Stimulated activated CD8-positive, alpha-beta memory T cell treated with anti-CD3 and anti-CD28 coated beads, Interleukin-15, amount 100 ng/mL, for 48 hours (primary cell): ENCODE measurements around the gene UBE2E3.
"Not testable (repeated sequence)": the region's sequence is repeated elsewhere in the genome, so short reads cannot be mapped to it uniquely, and the experiment has no call there.

Source experiments
- DNase-seq, 2 donors: peaks; one replicate each; pipeline ENCODE4 v3.0.0-alpha.2; 2020; ENCODE audit warnings: low read depth in 2 of 2

The UBE2E3 gene

DNA sequence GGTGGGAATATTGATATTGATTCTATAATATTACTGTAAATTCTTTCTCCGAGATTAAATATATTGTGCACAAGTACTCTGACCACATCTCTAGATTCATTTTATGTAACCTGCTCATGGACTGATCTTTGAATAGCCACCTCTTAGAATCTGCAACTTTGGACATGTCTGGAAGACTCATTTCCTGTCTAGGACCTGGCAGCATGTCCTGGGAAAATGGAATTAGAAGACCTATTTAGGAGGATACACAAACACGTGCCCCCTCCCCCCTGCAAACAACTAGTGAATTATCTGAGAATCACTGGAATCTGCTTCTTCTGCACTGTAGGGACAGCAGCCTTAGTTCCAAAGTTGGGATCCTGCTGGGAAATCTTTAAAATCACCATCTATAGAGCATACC lies 94.1 kb downstream of the UBE2E3 start:
- DNase-seq = no peak

DNA sequence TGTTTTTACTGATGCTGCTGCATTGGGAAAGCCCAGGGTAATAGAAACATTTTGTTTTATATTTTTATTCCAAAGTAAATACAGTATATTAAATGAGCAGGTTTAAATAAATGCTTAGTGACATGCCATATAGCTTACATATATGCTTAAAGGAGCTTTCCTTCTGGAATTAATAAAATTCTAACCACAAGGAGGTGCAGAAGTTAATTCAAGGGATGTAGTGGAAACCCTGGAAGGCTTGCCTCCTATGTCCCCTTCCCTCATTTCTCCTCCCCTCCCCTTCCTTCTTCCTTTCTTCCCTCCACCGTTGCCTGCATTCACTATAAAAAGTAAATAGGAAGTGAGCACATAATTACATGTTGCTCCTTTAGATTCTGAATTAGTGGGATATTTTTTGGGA lies 96.3 kb downstream of the UBE2E3 start:
- no peak for DNase-seq

DNA sequence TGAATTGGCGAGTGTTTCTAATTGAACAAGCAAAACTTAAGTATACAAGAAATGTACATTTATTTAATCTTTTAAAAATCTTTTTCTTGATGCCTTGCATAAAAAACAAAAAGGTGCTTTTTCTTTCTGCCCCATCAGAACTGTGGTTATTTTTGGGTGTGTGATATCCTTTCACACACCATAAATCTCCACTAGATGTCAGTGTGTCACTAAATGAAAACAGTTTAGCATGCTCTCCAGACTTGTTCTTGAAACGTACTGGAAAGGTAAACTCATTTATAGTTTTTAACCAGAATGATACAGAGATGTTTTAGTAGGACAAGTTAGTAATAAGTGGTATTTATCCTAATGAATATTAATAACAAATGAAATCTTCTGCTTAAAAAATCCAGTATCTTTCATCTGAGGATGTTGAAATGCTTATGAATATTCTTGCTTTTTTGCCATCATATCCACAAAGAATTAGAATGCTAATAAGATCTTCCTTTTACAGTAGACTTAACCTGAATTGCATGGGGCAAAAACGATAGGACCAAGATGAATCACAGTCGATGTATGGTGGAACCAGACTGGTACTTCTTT lies 96.8 kb downstream of the UBE2E3 start:
- no peak for DNase-seq

DNA sequence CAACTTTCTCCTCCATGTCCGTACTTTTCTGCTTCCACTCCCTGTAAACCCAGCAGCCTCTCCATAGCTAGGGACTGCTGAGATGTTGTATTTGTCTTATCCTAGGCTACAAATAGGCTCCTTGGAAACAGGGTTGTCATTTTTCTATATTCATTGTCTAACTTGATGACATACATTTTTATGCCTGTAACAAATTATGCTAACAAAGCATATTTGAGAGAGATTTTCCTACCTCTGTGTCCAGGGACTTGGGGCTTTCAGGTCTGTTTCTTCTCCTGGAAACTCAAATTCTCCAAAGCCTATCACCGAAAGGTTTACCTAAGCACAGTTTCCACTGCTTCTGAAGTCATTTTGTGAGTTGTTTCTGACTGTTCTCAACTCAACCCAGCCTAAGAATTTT lies 102.7 kb downstream of the UBE2E3 start:
- no peak for DNase-seq

DNA sequence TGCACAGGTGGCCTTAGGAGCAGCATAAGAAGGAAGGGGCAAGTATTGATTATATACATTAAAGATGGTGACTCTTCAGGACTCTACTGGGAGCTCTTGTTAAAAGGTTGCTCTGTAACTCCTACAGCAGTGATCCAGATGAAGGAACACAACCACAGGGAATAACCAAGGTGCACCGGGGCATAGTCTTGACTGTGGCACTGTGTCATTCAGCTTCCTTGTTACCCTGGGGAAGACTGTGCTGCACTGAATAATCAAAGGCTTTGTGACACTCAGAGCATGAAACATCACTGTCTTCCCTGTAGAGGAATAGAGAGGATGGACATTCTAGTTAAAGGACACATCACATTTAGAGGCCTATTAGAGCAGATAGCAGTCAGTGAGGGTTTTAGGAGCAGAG lies 105.3 kb downstream of the UBE2E3 start:
- DNase-seq = no peak

DNA sequence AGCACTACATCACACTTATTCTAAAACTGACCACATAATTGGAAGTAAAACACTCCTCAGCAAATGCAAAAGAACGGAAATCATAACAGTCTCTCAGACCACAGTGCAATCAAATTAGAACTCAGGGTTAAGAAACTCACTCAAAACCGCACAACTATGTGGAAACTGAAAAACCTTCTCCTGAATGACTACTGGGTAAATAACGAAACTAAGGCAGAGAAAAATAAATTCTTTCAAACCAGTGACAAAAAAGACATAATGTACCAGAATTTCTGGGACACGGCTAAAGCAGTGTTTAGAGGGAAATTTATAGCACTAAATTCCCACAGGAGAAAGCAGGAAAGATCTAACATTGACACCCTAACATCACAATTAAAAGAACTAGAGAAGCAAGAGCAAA lies 111.5 kb downstream of the UBE2E3 start:
- DNase-seq = not testable (repeated sequence)

DNA sequence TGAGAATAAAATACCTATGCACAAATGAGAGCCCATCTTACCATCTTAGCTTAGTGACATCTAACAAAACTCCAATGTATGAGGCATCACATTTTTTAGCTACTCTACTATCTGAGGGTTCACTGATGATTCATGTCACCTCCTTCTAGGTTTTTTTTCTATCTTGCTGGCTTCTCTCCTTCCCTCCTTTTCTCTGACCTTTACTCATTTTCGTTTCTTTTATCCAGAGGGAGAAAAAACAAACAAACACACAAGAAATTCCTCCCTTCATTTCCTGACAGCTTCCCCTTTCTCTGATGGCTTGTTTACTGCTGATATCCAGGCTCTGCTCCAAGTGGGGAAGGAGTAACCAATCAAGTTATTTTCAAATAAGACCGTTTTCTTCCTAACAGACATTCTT lies 115.1 kb downstream of the UBE2E3 start:
- no peak for DNase-seq

DNA sequence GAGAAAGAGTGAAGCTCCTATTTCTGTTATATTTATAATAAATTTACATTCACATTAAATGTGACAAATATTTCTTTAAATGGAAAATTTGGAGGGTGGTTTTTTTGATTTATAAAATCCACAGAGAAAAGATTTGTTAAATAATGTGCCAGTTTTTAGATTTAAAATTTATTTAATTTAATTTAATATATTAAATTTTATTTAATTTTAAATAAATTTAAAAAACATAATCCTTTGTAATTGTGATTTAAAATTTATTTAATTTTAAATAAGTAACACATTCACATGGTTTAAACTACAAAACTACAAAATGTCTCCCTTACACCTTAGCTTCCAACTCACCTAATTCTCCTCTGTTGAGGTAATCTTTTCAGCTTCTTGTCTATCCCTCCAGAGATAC lies 123.3 kb downstream of the UBE2E3 start:
- DNase-seq = no peak

DNA sequence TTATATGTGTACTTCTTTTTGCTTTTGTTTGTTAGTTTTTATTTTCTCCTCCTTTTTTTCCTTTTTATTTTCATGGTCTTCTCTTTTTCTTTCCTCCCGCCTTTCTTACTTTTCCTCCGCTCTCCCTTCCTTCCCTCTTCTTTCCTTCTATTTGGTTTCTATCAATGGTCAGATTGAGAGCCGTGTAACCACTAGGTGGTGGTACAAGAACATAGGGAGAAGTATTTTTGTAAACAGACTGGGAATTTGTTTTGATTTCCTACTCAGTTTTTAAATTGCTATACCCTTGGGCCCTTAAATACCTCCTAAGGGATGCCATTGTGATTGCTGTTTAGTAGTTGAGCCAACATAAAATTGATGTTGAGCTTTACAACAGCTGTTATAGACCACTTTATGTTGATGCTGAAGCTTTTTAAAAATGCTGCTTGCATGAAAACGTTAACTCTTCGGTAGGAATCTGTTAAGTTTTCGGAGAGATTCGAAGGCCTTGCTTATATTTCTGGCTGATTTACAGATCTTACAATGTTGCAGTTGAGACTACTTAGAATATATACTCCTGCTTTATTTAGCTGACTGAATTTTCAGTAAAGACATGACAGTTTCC lies 124.2 kb downstream of the UBE2E3 start:
- DNase-seq = no peak

DNA sequence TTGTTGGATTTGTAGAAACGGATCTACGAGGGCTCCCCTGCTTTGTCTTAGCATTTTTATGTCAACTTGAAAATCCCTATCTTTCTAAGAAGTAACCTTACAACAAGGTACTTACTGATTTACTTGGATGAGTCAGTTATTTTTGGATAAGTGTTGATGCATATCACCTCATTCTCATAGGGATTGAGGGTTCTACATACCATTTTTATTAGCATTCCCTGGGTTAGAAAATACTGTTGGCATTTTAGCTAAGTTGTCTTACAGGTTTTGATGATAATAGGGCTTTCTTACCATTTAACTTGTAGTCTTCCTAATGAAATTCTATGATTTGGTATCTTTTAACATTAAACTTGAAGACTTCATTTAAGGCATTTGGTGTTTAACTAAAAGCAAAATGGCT lies 125.2 kb downstream of the UBE2E3 start:
- DNase-seq = no peak

DNA sequence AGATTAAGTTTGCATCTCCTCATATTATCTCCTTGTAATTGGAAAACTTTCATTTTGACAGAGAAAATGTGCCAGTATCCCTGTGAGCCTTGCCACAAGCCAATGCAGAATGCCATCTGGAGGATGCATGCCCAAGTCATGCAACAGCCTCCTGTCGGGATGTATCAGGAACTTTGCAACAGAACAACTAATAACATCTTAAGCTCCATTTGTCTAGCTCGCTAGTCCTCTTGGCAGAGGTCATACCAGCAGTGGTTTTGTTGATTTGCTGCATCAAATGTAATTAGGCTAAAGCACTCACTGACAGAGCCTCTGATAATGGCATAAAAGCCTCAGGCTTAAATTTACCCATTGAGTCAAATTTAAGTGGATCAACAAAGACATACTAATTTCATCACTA lies 125.8 kb downstream of the UBE2E3 start:
- DNase-seq = no peak

DNA sequence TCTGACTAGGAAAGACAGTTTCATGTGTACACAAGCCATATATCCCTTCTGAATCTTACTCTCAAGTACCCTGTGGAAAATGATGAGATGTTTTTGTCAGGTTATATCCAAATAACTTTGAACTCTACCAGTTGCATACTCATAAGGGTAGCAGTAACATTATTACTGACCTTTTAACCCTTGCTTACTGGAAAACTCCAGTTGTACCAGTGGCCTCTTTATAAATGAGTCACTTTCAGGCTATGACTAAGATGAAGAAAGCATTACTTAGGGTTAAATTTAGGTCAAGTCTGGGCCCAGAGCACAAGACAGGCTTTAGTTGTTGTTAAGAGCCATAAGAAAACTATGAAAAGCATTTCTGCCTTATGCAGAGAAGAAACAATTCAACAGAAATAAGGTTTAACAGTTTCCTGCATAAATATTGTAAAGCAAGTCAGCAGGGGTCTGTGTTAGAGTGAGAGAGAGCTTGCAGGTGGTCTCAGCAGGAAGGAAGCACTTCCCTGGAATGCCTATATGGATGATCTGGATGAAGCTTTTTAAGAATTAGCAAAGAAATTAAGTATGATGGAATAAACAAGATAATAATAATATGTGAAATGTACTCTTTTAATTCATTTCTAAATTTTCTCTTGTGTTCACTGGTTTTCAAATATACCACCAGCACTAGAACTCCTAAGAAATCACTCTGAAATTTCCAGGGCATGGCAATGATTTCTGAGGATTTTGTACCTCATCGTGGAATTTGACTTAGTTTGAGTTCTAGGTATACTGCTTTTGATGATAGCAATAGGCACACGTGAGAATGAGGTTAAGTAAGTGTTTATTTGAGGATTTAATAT lies 126.6 kb downstream of the UBE2E3 start:
- DNase-seq = no peak

DNA sequence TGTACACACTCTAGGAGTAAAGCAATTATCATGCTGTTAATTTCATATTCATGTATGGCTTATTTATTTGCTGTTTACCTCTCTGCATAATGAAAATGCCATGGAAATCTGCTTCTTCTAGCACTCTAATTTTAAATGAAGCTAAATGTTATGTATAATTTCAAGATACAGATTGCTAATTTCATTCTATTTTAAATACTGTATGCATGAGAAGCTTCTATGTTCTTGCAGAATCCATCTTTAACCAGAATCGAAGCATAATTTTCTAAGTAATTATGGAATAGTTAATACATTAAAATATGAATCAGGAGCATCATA lies 127.2 kb downstream of the UBE2E3 start:
- no peak for DNase-seq

DNA sequence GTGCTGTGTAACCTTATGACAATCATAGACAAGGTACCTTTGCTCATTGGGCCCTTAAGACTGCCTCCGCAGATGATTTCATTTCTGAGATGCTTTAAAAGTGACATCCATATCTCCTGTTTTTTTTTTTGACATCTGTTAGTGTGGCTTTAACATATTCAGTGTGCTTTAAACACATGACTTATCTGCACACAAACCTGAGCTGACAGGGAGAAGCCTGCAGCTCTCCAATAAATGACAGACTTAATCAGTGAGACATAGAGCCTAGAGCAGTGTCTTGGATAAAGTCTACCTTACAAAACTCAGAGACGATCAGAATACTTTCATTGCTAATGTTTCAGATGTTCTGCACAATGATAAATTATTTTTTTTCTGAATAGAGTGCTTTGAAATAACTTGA lies 130.7 kb downstream of the UBE2E3 start:
- no peak for DNase-seq

DNA sequence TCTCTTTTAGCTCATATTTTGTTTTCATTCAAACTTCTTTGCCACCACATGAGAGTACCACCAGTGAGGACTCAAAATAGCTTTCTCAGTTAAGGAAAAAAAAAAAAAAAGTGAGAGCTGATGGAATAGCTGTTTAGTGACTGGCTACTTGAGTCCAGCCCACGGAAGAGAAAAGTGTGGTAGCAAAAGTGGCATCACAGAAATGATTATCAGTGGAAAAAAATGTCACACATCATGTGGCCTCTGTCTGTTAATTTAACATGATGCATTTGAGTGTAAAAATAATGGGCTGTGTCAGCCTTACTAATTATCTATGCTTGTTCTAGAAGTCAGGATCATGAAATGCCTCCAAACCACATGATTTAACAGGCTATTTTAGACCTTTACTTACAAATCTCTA lies 132.5 kb downstream of the UBE2E3 start:
- no peak for DNase-seq
